Endothelial cell of umbilical vein (primary cell): ENCODE data around the gene RHBDF1. TPM values are rescaled to one million over a fixed set of nuclear protein-coding genes. Genes with fewer than 3 reads are reported as not detected.

Source experiments
- BruUV-seq: library from RNA; stranded (reverse); fragments of 400-500 nt; replicated peaks from 2 replicates; lab custom pipeline; 2021; lab: Mats Ljungman, UMichigan
- CTCF ChIA-PET: fragments of 300-600, 350-600 bp; sonication (Branson Sonifier 250); formaldehyde crosslinking; loops from one replicate; lab custom pipeline; 2021; ENCODE audit warnings: antibody characterized with exemption, inconsistent platforms; lab: Charles Lee
- POLR2A ChIA-PET: fragments of 300-600, 350-600 bp; sonication (Branson Sonifier 250); formaldehyde crosslinking; loops from one replicate; lab custom pipeline; 2021; ENCODE audit warnings: antibody characterized with exemption, inconsistent platforms; lab: Charles Lee
- DNase-seq: peaks from one replicate; pipeline ENCODE4 v3.0.0-alpha.2; 2011; ENCODE audit warnings: low read depth, low spot score
- FAIRE-seq: peaks from 2 replicates; lab custom pipeline; 2011; peaks lifted over from hg19 to GRCh38; lab: Jason Lieb, UNC
- H2AFZ ChIP-seq: 2 replicates; pipeline ENCODE4 v1.6.0; 2012; ENCODE audit warnings: low read depth, low read length, control low read depth, inconsistent platforms
- H3K27ac ChIP-seq: 2 replicates; pipeline ENCODE4 v1.5.1; 2011; ENCODE audit warnings: low read depth, mild to moderate bottlenecking, control low read depth, low read length, moderate library complexity; ENCODE audit not compliant: insufficient read depth
- H3K27me3 ChIP-seq, 2 experiments: 2 replicates each; pipeline versions ENCODE4 v1.6.0 to v1.6.1; 2011; ENCODE audit warnings: low read length in 2 of 2, mixed read lengths in 1 of 2; ENCODE audit not compliant: control insufficient read depth in 2 of 2, insufficient read depth in 2 of 2
- H3K36me3 ChIP-seq, 2 experiments: 2 replicates in 1 of 2; 3 replicates in 1 of 2; pipeline ENCODE4 v1.5.1; 2011; ENCODE audit warnings: low read length in 2 of 2, mild to moderate bottlenecking in 1 of 2, moderate library complexity in 1 of 2; ENCODE audit not compliant: control insufficient read depth in 2 of 2, insufficient read depth in 2 of 2; ENCODE audit errors: extremely low read depth in 1 of 2
- H3K4me1 ChIP-seq: 3 replicates; pipeline ENCODE4 v1.5.1; 2011; ENCODE audit warnings: mild to moderate bottlenecking, low read length; ENCODE audit not compliant: control insufficient read depth, insufficient read depth; ENCODE audit errors: extremely low read depth
- H3K4me2 ChIP-seq: 2 replicates; pipeline ENCODE4 v1.6.1; 2011; ENCODE audit warnings: low read length, control low read depth, mixed read lengths; ENCODE audit not compliant: insufficient read depth
- H3K4me3 ChIP-seq, 3 experiments: fragments of 200-600 bp in 1 of 3; sonication (generic), shearing (Covaris generic) in 1 of 3; replicated peaks in 1 of 3; 2 replicates each; pipeline ENCODE4 v1.5.1; 2011 to 2016; ENCODE audit warnings: control low read depth in 3 of 3, low read length in 3 of 3, mild to moderate bottlenecking in 2 of 3, inconsistent platforms in 1 of 3, low read depth in 1 of 3, moderate library complexity in 1 of 3; ENCODE audit not compliant: insufficient read depth in 1 of 3
- H3K79me2 ChIP-seq: 2 replicates; pipeline ENCODE4 v1.6.0; 2012; ENCODE audit warnings: low read length, inconsistent platforms; ENCODE audit not compliant: control insufficient read depth, insufficient read depth
- H3K9ac ChIP-seq: replicated peaks from 2 replicates; pipeline ENCODE3; 2011; ENCODE audit warnings: low read length, control low read depth; ENCODE audit not compliant: insufficient read depth; ENCODE audit errors: extremely low read depth
- H3K9me1 ChIP-seq: replicated peaks from 3 replicates; pipeline ENCODE4 v1.6.0; 2011; ENCODE audit warnings: mild to moderate bottlenecking, low read length; ENCODE audit not compliant: control insufficient read depth, insufficient read depth; ENCODE audit errors: extremely low read depth
- H3K9me3 ChIP-seq: replicated peaks from 2 replicates; pipeline ENCODE4 v1.5.1; 2012; ENCODE audit warnings: low read length, inconsistent platforms; ENCODE audit not compliant: control insufficient read depth, insufficient read depth
- H4K20me1 ChIP-seq: replicated peaks from 2 replicates; pipeline ENCODE3; 2011; ENCODE audit warnings: mild to moderate bottlenecking, low read length; ENCODE audit not compliant: control insufficient read depth, insufficient read depth; ENCODE audit errors: extremely low read depth
- EZH2 ChIP-seq: IDR thresholded peaks from 2 replicates; pipeline ENCODE4 v1.6.1; 2012; ENCODE audit warnings: borderline replicate concordance, low read depth, mild to moderate bottlenecking, moderate library complexity, low read length, inconsistent platforms; ENCODE audit not compliant: severe bottlenecking
- FOS ChIP-seq: IDR thresholded peaks from 2 replicates; pipeline ENCODE4 v1.6.1; 2011; ENCODE audit warnings: mild to moderate bottlenecking, low read length, moderate library complexity, borderline replicate concordance; ENCODE audit not compliant: insufficient read depth
- GATA2 ChIP-seq: IDR thresholded peaks from 2 replicates; pipeline ENCODE4 v1.7.0; 2011; ENCODE audit warnings: low read depth, mild to moderate bottlenecking, moderate library complexity, mixed read lengths, low read length; ENCODE audit not compliant: insufficient read length, insufficient read depth
- JUN ChIP-seq: IDR thresholded peaks from 2 replicates; pipeline ENCODE4 v1.6.1; 2011; ENCODE audit warnings: borderline replicate concordance, low read depth; ENCODE audit not compliant: insufficient read length, insufficient read depth
- MYC ChIP-seq: IDR thresholded peaks from one replicate; pipeline ENCODE4 v1.6.1; 2011; ENCODE audit warnings: mild to moderate bottlenecking, low read depth, low read length
- POLR2A ChIP-seq: IDR thresholded peaks from 2 replicates; pipeline ENCODE4 v1.6.1; 2012; ENCODE audit warnings: low read depth, mild to moderate bottlenecking, control low read depth, low read length
- POLR2AphosphoS5 ChIP-seq: IDR thresholded peaks from 2 replicates; pipeline ENCODE4 v1.6.1; 2012; ENCODE audit warnings: low read depth, mild to moderate bottlenecking, control low read depth, low read length, moderate library complexity; ENCODE audit not compliant: insufficient read depth
- dilution Hi-C: fragments of 300-500 bp; cut with MboI; formaldehyde crosslinking; loops from one replicate; pipeline ENCODE4 v1.15.0; 2019; ENCODE audit warnings: low sequenced_read_pairs; ENCODE audit not compliant: extremely low pct_ligation_motif_present
- intact Hi-C: fragments of 100-400 bp; cut with micrococcal nuclease; formaldehyde crosslinking; loops from one replicate; pipeline ENCODE4 v1.10.0; 2022
- polyA plus RNA-seq, 4 experiments: library from polyadenylated mRNA; depleted of rRNA in 3 of 4; stranded (reverse) in 3 of 4; unstranded in 1 of 4; fragments of >200 nt; gene quantifications; 2 replicates each; pipeline versions ENCODE4 v1.2.1 to v1.2.3, GENCODE V29; 2011 to 2012; ENCODE audit warnings: missing spikeins in 1 of 4
- total RNA-seq: library from RNA; stranded (reverse); gene quantifications from 2 replicates; pipeline ENCODE4 v1.2.3, GENCODE V29; 2021
- TF ChIP-seq, protein P1 (sequence below), 2 donors: IDR thresholded peaks; 1 replicate in 1 of 2; 2 replicates in 1 of 2; pipeline ENCODE4 v1.5.1; 2011; ENCODE audit warnings: low read length in 2 of 2, mild to moderate bottlenecking in 2 of 2, moderate library complexity in 2 of 2, control low read depth in 1 of 2, inconsistent platforms in 1 of 2, low read depth in 1 of 2; ENCODE audit not compliant: insufficient read depth in 1 of 2; ENCODE audit errors: extremely low read depth in 1 of 2
- TF ChIP-seq, protein P2 (sequence below): IDR thresholded peaks from 2 replicates; pipeline ENCODE4 v1.6.1; 2011; ENCODE audit not compliant: insufficient read depth, insufficient read length

RHBDF1 gene
- total and polyA plus RNA-seq, 2 donors (not counting 3 experiments of a cell fraction or from before 2014, with no cell fraction given), result 57.0 to 113 TPM

DNA sequence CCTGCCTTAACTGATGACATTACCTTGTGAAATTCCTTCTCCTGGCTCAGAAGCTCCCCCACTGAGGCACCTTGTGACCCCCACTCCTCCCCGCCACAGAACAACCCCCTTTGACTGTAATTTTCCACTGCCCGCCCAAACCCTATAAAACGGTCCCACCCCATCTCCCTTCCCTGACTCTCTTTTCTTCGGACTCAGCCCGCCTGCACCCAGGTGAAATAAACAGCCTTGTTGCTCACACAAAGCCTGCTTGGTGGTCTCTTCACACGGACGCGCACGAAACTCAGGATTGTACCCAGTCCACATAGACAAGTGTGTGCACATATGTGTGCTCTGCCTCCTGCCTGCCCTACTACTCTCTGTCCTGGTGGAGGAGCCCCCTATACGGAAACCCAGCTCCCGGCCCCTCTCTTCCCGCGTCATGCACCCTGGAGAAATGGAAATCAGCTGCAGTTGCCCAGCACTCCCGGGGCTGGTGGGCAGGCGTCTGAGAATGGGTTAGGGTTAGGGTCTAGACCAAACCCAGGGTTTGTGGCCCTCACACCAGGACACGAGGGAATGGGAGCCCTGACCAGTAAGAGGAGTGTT lies 2.4 kb upstream of the RHBDF1 start:
- Histone ChIP-seq H3K9ac (no peak overlapping the region), H2AFZ (no peak overlapping the region), H3K36me3 (peaks cover 2 to 4% of the 10 kb centered on the region in 2 experiments), H3K9me3 (no peaks in the 10 kb centered on the region), H3K4me2 (no peak overlapping the region), H3K4me1 (peaks cover 41% of the 10 kb centered on the region), H3K4me3 (no peak overlapping the region), H3K9me1 (no peaks in the 10 kb centered on the region), H3K27ac (no peak overlapping the region), H3K27me3 (no peaks in the 10 kb centered on the region), H3K79me2 (peaks cover 25% of the 10 kb centered on the region), H4K20me1 (no peaks in the 10 kb centered on the region)
- BruUV-seq, result no TSS peak
- ChIA-PET CTCF (interaction anchor here (1.2 to 18.5 kb wide), 3 partner anchors 9 to 32 kb away, joined by 5 to 790 read pairs (median 63); no protein-coding TSS in a partner anchor), POLR2A (no interaction called here)
- FAIRE-seq (no peak), DNase-seq (no peak)
- dilution Hi-C loops (no loop called here), intact Hi-C loops (no loop called here)
- TF ChIP-seq EZH2, result no peak
- TF ChIP-seq POLR2A, result no peak
- TF ChIP-seq, protein P1, sequence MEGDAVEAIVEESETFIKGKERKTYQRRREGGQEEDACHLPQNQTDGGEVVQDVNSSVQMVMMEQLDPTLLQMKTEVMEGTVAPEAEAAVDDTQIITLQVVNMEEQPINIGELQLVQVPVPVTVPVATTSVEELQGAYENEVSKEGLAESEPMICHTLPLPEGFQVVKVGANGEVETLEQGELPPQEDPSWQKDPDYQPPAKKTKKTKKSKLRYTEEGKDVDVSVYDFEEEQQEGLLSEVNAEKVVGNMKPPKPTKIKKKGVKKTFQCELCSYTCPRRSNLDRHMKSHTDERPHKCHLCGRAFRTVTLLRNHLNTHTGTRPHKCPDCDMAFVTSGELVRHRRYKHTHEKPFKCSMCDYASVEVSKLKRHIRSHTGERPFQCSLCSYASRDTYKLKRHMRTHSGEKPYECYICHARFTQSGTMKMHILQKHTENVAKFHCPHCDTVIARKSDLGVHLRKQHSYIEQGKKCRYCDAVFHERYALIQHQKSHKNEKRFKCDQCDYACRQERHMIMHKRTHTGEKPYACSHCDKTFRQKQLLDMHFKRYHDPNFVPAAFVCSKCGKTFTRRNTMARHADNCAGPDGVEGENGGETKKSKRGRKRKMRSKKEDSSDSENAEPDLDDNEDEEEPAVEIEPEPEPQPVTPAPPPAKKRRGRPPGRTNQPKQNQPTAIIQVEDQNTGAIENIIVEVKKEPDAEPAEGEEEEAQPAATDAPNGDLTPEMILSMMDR (IDR thresholded peaks at IDR 0.05; ENCODE audit: extremely low read depth in 1 of 2, insufficient read depth in 1 of 2, low read depth in 1 of 2, low read length in 2 of 2), result no peak
- TF ChIP-seq GATA2, result no peak
- TF ChIP-seq MYC, result no peak
- no peak for TF ChIP-seq POLR2AphosphoS5
- no peak for TF ChIP-seq JUN
- TF ChIP-seq, protein P2, sequence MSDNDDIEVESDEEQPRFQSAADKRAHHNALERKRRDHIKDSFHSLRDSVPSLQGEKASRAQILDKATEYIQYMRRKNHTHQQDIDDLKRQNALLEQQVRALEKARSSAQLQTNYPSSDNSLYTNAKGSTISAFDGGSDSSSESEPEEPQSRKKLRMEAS, result no peak
- no peak for TF ChIP-seq FOS
